ENCODE results near the gene VASN.
"Not testable (repeated sequence)": the region's sequence is repeated elsewhere in the genome, so short reads cannot be mapped to it uniquely, and the experiment has no call there.

VASN gene

DNA sequence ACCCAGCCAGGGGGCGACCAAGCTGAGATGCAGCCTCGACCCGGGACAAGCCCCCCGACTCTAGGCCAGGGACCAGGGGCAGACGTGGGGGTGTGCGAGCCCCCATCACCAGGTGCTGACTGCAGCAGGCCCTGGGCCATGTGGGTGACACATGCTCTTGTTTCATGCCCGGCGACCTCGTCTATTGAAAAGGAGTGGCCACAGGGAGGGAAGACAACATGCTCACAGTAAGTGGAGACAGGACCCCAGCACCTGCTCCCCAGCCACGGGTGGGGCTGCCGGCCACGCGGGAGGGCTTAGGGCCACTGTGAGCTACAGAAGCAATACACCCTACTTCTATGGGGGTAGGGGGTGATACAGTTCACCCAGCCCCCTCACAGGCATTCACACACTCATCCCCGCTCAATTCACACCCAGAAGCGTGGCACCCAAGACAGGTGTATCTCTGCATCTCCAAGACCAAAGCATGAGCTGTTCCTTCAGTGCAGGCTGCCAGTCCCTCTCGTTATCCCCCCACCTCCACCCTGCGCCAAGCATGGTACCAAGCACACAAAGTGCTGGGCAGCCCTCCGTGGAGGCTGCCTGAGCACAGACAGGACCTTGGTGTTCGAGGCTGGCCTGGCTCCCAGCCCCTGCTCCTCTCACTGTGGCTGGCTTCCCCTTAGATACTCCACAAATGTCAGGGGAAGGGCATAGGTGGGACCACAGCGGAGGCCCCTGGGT lies 13.6 kb downstream of the VASN start:
- DNase-seq (ENCODE audit: low spot score), result no peak

DNA sequence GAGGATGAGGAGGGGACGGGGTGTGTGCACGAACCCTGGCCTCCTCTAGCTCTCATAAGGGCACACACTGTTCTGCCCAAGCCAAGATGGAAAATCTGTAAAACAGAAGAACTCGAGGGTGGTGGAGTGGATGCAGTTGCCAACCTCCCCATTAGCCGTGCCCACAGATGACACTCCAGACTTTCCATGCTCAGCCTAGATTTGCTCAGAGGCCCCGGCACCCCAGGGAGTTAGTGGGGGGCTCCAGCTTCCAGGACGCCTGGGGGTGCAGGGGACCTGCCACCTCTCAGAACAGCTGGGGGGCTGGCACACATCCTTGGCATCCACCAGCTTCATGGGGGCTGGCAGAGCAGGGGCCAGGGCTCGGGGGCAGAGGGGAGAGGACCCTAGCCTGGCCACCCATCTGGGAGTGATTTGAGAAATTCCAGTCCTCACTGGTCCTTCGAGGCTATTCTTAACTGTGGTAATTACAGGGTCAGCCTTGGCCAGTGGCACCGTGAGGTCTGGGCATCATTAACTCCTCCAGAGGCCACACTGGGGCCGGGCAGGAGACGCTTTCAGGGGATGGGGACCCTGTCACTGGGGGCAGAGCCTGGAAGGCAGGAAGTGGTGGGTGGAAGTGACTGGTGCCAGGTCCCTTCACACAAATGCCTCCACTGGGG lies 14.3 kb downstream of the VASN start:
- no peak for DNase-seq (ENCODE audit: low spot score)

DNA sequence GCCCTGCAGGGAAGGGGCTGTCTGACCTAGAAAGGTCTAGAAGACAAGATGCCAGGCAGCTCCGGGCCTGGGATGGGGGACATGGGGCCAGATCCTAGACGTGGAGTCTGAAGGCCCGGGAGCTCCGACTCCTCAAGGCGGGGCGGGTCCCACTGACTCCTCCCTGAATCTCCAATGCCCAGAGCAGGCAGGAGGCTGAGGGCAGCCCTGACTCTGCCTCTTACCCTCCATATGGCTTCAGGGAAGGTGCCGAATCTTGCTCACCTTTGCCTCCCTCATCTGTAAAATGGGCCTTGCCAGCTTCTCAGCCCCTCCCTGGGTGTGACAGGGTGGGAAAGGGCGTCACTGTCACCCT lies 14.8 kb downstream of the VASN start:
- no peak for DNase-seq (ENCODE audit: low spot score)

DNA sequence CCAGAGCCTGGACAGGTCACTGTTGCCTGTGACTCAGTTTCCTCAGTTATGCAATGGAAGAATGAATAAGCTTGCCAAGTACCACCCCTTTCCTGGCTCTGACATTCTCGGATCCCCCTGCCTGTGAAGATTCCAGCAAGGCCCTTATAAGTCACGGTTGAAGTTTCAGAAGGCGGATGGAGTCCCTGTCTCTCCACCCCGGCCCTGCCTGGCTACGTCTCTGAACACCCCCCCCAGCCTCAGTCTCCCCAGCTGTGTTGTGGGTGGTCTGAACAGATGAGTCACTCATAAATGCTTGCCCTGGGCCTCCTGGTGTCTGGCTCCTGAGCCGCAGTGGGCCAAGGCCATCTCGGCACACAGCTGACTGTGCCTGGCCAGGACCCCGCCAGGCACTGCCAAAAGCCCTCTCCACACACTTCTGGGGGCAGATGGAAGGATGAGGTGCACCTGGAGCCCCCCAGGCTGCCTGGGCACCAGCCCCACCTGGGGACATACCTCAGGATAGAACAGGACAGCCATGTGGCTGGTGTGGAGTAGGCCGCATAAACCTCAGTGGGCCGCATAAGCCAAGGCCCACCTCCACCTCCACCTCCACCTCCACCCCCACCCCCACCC lies 15.4 kb downstream of the VASN start:
- DNase-seq (ENCODE audit: low spot score), result no peak

DNA sequence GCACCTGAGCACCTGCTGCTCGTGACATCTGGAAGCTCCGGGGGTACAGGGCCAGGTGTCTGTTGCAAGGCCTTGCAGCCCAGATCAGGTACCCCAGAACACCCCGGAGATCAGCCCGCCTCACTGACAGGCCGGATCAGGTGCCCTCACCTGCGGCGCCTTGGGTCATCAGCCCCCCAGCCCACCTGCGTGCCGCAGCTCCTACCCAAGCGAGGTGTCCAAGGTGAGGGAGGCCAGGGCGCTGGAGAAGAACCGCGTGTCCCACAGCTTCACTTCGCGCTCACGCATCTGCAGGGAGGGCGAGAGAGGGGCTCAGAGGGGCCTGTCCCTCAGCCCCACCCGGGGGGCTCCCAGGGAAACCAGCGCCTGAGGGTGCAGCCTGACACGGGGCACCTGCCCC lies 16.1 kb downstream of the VASN start:
- DNase-seq (ENCODE audit: low spot score), result no peak

DNA sequence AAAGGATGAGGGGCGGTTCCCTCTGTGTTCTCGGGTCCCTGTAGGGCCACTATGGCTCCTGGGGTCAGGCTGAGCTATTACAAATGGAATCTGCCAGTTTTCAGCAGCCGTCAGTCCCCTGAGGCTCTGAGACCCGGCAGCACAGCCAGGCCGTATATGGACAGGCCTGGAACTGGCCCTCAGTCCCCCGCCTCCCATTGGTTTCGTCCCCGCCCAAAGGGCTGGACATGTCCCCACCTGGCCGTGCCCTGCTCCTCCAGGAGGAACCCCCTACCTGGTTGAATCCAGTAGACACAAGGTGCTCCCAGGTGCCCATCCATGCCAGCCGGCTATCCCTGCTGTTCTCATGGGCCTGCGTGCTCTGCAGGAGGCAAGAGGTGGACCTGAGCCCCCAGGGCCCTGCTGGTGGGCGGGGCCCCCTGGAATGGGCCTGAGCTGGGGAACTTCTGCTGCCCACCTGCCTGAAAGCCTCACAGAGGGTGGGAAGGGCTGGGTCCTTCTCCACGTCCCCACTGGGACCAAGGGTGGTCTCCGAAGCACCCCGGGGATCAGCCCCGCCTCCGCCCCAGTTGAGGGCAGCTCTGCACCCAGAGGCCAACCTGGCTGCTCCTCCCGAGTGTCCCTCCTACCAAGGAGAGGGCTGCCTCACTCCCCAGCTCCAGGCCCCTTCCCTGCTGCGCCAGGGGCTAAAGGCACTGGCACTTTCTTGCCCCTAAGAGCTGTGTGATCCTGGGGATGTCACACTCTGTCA lies 16.8 kb downstream of the VASN start:
- no peak for DNase-seq (ENCODE audit: low spot score)

DNA sequence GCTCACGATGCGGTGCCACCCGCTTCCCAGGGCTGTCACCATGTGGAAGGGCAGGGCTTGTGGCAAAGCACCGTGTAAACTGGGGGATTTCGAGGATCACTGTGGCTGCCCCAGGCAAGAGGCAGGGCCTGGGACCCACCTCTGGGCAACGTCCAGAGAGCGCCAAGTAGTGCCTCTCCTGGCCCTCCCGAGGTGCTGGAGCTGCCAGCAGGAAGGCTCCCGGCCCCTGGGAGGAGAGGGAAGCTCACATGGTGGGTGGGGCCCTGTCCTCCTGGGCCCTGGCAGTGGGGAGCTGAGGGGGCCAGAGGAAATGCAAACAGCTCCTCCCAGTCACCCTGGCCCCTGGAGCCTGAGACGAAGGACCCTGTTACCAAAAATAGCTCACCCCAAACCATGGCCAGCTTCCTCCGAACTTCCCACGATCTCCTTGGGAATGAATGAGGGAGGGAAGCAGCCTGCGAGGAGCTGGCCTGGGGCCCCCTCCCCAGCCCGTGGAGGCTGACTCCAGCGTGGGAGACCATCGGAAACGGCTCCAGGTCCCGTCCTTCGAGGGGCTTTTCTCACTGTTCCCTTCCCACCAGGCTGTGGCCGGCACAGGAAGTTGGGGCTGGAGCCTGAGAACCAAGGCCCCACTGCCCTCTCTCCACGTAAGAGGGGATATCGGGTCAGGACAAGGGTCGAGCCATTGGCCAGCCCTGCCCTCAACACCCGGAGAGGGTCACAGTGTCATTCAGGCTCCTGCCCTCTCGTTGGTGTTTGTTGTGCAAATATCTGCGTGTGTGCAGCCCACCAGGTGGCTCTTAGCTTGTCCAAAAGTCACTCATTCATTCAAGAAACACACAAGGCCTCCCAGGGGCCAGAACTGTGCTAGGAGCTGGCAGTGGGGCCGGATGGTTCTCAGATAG lies 17.7 kb downstream of the VASN start:
- no peak for DNase-seq (ENCODE audit: low spot score)

DNA sequence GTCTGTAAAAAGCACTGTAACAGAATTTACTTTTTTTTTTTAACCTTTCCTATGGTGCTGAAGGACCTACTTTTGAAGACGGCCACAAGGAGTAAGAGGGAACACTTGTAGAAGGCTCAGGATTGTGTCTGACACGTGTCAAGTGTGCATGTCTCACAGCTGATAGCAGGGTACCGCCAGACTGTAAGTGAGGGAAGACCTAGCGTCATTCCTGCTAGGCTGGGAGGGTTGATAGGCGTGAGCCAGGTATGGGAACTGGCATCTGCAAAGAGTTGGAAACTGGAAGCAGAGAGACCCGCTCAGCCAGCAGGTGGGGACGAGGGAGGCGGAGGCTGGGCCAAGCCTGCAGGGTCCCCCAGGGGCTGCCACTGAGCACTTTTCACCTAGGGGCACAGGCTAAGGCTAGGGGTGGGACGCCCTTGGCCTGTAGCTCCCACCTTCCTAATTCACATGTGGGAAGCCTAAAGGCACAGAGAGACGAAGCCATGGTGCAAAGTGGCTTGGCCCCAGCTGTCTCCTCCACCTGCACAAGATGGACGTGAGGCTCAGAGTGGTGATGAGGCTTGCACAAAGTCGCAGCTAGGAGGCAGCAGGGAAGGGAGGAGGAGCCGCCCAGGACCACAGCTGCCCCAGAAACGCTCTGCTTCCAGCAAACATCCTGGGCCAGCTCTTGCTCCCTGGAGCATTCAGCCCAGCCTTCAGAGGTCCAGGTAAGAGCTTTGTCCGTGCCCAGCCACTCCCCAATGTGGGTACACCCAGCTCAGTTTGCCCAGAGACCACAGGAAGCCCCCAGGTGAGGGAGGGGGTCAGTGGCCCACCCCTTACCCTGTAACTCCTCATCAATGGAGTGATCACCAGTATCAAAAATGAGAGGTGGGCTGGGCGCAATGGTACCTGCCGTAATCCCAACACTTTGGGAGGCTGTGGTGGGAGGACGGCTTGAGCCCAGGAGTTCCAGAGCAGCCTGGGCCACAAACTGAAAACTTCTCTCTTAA lies 18.9 kb downstream of the VASN start:
- DNase-seq (ENCODE audit: low spot score), result no peak

DNA sequence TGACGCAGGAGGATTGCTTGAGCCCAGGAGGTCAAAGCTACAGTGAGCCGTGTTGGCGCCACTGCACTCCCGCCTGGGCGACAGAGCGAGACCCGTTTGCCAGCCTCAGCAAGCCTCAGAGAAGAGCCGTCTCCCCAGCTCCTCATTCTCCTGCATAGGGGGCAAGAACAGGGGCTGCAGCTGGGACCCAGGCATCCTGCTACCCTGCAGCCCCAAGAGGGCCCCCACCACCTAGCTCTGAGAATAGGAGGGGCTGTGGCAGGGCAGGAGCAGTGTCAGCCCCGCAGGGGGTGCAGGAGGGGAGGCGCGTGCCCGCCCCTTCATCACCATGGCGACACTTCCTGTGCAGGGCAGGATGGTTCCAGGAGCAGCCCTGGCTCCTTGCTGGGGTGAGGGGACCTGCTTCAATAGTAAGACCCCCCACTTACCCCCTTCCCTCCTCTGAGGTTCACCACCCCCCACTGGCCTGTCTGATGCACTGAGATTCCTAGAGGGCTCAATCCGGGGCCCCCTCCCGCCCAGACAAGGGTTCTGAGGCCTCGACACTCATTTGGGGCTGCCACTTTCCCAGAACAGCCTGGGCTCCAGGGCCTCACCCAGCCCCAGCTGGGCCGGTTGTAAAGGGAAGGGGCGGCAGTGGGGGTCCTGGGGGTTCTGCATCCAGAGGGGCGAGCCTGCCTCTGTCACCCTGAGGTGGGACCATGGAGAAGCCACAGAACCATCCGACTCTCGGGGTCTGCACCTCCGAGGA lies 20.2 kb downstream of the VASN start:
- no peak for DNase-seq (ENCODE audit: low spot score)

DNA sequence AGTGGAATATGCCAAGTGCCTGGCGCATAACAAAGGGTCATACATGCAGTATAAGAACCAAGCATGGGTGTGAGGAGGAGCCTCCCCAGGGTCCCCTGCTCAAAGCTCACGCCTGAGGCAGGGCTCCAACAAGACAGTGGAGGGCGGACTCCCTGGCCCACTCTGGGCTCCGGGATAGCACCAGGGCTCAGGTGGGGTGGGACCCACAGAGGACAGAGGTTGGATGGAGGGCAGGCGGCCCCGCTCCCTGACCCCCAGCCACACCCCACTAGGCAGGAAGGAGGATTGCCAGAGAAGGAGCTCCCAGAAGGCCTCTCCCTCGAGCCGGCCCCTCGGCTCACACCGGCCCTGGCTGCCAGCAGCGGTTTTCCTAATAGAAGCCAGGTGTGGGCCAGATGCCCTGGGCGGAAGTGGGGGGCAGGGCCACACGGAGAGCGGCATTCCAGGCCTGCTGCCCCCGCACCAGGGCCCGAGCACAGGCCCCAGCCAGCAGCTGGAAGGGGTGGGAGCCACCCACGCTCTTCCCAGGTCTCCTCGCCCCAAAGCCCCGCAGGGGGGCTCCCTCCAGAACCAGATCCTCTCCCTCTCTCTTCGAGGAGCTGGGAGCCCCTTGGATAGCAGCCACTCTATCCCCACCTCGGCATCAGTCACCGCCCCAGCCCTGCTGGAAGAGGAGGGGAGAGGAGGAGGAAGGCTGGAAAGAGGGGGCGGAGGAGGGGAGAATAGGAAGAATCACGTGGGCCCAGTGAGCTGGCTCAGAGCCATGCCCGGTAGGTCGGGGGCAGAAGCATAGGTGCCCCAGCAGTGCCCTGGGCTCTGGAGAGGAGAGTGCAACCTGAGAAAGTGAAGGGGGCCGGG lies 21.0 kb downstream of the VASN start:
- DNase-seq (ENCODE audit: low spot score), result no peak

DNA sequence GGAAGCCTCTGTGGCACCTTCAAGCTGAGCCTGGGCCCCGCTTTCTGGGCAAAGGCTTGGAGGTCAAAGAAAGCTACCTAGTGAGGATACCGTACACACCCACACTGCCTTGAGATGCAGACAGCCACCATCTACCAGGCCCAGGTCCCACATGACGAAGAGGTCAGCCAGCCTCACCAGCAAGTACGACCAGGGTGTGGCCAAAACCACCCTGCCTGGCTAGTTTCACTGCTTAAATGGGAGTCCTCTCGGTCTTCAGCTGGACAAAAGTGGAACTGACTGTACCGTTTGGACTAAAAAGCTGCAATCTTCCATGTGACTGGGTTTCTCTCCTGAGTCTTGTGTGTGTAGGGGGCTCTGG lies 21.6 kb downstream of the VASN start:
- no peak for DNase-seq (ENCODE audit: low spot score)

DNA sequence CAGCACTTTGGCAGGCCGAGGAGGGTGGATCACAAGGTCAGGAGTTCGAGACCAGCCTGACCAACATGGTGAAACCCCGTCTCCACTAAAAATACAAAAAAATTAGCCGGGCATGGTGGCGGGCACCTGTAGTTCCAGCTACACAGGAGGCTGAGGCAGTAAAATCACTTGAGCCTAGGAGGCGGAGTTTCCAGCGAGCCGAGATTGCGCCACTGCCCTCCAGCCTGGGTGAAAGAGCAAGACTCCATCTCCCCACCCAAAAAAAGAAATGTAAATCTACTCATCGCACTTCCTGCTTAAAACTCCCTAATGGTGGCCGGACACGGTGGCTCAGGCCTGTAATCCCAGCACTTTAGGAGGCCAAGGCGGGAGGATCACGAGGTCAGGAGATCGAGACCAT lies 22.2 kb downstream of the VASN start:
- not testable (repeated sequence) for DNase-seq (ENCODE audit: low spot score)

DNA sequence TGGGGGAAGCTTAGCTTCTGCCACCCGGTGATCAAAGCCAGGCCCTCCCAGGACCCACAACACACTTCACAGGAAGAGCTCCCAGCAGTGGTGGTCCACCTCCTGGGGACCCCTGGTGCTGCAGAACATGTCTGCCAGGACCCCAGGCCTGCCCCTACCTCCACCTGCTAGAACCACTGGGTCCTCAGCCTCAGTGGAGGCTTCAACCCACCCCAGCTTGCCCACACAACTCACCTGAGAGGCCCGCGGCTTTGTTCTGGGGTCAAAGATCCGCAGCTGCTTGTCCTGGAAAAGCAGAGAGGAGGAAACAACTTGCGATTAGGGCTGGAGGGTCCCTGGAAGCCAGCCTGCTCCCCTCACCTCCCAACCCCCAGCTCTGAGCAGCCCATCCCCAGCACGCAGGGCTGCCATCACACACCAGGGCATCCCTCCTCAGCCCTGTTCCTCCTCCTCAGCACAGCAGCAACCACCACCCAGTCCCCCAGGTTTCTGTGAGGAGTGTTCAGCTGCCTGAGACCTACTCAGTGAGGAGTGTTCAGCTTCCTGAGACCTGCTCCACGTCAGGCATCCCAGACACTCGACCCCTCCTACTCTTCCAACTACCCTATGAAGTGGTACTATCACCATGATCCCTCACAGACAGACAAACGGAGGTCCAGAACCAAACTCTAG lies 23.5 kb downstream of the VASN start:
- DNase-seq (ENCODE audit: low spot score), result no peak

DNA sequence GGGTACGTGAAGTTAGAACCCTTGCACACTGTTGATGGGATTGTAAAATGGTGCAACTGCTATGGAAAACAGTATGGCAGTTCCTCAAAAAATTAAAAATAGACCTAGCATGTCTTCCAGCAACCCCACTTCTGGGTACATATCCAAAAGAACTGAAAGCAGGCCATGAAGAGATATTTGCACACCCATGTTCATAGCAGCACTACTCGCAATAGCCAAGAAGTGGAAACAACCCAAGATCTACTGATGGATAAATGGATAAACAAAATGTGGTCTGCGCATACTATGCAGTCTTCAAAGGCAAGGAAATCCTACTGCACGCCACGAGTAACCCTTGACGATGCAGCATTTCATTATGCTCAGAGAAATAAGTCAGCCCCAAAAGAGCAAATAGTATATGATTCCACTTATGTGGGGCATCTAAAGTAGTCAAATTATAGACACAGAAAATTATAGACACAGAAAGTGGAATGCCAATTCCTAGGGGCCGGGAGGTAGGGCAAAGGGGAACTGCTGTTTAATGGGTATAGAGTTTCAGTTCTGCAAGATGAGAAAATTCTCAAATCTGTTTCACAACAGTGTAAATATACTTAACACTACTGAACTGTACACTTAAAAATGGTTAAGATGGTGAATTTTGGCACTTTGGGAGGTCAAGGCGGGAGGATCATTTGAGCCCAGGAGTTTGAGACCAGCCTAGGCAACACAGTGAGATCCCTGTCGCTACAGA lies 27.5 kb downstream of the VASN start:
- no peak for DNase-seq (ENCODE audit: low spot score)

DNA sequence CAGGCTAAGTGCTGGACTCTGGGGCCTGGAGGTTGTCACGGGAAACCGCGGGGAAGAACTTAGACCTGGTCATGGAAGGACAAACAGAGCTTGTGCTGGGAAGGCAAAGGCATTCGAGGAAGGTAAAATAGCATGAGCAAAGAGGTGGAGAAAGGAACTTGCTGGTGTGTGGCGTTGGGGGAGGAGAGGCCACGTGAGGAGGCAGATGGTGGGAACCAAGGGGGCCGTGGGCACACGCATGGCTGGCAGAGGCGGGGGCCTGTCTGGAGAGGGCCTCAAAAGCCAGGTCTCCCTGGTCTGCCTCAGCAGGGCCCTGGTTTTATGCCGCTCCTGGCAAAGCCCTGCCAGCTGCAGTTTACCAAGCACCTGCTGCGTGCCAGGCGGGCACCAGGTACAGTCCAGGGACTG lies 29.4 kb downstream of the VASN start:
- no peak for DNase-seq (ENCODE audit: low spot score)

DNA sequence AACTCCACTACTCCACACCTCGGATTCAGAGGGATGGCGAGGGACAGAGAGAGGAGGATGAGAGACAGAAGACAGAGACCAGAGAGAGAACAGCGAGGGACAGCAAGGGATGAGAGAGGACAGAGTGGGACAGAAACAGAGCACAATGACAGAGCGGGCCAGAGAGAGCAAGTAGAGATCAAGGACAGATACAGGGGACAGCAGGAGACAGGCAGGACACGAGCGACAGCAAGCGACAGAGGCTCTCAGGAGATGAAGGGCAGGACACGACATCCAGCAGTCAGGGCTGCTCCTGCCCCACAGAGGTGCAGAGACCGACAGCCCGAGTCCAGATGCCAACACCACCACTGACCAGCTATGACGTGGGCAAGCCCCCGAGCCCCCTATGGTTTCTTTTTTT lies 29.9 kb downstream of the VASN start:
- DNase-seq (ENCODE audit: low spot score), result no peak

DNA sequence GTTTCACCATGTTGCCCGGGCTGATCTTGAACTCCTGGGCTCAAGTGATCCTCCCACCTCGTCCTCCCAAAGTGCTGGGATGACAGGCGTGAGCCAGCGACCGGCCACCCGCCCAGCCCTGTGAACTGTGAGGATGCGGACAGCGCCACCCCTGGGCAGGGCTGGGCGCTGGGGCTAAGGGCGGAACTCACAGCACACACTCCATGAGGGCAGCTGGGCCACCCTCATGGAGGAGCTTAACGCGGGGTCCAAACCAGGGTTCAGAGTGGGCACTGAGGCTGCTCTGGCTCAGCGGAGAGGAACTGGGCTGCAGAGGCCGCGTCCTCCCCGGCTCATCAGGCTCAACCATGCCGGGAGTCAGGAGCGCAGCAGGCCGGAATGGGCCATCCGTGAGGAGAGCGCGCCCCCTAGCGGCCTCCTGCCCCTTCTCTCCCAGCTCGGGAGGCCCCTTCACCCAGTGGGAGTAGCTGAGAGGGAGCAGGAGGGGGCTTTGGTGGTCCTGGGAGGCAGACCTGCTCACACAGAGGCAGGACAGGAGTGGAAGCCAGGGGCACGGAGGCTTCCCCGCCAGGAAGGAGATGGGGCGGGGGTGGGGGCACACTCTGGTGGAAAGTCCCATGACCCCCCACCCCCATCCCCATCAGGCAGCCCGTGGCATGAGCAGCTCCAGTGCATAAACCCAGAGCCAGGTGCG lies 30.9 kb downstream of the VASN start:
- peak; percentile 61 for DNase-seq (ENCODE audit: low spot score)
